Fibroblast of villous mesenchyme (primary cell): ENCODE results near the gene POU2F3. TPM values are rescaled to one million over a fixed set of nuclear protein-coding genes. Genes with fewer than 3 reads are reported as not detected.

ENCODE experiments used
- DNase-seq: peaks from one replicate; pipeline ENCODE4 v3.0.0-alpha.2; 2010; ENCODE audit warnings: low read depth
- H3K4me3 ChIP-seq: 2 replicates; pipeline ENCODE4 v1.5.1; 2011; ENCODE audit warnings: low read depth, mild to moderate bottlenecking, low read length
- total RNA-seq: library from RNA; depleted of rRNA; stranded (reverse); fragments of >200 nt; gene quantifications from 2 replicates; pipeline ENCODE4 v1.2.3, GENCODE V29; 2012
- TF ChIP-seq, protein P1 (sequence below): IDR thresholded peaks from 2 replicates; pipeline ENCODE4 v1.5.1; 2012; ENCODE audit warnings: low read depth, mild to moderate bottlenecking, low read length; ENCODE audit not compliant: insufficient read depth

POU2F3 gene
- total RNA-seq, 1 donor = under 0.01 TPM

GRCh38 chr11:120220747-120221037 is 19.2 kb upstream of the POU2F3 start:
- H3K4me3 ChIP-seq = no peak overlapping the region
- no peak for DNase-seq
- TF ChIP-seq, protein P1, sequence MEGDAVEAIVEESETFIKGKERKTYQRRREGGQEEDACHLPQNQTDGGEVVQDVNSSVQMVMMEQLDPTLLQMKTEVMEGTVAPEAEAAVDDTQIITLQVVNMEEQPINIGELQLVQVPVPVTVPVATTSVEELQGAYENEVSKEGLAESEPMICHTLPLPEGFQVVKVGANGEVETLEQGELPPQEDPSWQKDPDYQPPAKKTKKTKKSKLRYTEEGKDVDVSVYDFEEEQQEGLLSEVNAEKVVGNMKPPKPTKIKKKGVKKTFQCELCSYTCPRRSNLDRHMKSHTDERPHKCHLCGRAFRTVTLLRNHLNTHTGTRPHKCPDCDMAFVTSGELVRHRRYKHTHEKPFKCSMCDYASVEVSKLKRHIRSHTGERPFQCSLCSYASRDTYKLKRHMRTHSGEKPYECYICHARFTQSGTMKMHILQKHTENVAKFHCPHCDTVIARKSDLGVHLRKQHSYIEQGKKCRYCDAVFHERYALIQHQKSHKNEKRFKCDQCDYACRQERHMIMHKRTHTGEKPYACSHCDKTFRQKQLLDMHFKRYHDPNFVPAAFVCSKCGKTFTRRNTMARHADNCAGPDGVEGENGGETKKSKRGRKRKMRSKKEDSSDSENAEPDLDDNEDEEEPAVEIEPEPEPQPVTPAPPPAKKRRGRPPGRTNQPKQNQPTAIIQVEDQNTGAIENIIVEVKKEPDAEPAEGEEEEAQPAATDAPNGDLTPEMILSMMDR = no peak

DNA sequence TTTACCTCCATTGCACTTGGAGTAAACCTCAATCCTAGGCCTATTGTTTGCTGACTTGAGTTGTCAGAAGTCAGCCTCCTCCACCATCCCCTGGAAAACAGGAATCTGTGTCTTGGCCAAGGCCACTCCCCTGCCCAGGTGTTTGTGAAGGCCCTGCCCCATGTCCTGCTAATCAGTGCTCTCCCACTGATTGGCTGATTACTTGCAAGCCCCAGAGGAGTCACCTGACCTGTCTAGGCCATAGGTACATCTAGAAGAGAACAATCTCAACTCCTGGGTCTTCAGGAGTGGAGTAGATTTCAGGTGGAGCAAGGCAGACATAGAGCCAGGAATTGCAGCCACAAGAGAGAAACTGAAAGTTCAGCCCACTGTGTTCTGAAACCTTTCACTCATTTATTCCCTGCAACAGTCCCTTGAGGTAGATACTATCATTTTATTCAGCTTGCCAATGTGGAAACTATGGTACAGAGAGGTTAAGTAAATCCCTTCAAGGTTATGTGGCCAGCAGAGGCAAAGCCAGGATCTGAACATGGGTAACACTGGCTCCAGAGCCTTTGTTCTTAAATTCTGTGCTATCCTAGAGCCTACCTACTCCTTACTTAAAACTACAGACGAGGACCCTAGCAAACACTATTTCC is 18.7 kb upstream of the POU2F3 start:
- no peak for DNase-seq
- no peak overlapping the region for H3K4me3 ChIP-seq
- TF ChIP-seq, protein P1 = no peak

DNA sequence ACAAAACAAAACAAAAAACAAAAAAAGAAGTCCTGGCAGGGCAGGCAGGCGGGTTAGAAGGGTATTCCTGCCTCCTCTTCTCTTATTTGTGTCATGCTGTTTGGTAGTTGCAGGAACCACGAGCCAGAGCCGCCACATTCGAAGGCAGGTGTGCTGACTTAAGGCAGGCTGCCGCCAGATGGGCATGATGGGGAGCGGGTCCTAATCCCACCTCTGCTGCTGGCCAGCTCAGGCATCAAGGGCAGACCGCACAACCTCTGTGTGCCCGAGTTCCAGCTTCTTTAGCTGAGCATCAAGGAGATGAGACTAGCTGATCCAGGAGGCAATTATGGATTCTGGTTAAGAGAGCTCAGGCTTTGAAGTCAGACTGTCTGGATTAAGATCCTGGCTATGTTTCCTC is 17.0 kb upstream of the POU2F3 start:
- TF ChIP-seq, protein P1 = no peak
- no peak overlapping the region for H3K4me3 ChIP-seq
- DNase-seq = no peak

GRCh38 chr11:120223793-120224192 is 16.1 kb upstream of the POU2F3 start:
- TF ChIP-seq, protein P1 = no peak
- DNase-seq = no peak
- H3K4me3 ChIP-seq = no peak overlapping the region

- TF ChIP-seq, protein P1 = no peak
- no peak for DNase-seq
- no peak overlapping the region for H3K4me3 ChIP-seq
Observed at GRCh38 chr11:120224361-120224760, 15.6 kb upstream of the POU2F3 start.

GRCh38 chr11:120224972-120225909 is 14.7 kb upstream of the POU2F3 start:
- peak; percentile 74 for DNase-seq
- H3K4me3 ChIP-seq = no peak overlapping the region
- TF ChIP-seq, protein P1 = no peak
